Upper lobe of left lung (tissue), 6 donors: ENCODE data around the gene PCSK9. TPM values are rescaled to one million over a fixed set of nuclear protein-coding genes. Genes with fewer than 3 reads are reported as not detected.
"Not testable (repeated sequence)": the region's sequence is repeated elsewhere in the genome, so short reads cannot be mapped to it uniquely, and the experiment has no call there.

Experiments used
- ATAC-seq, 2 donors: fragments of 200-7000 bp; cut with Tn5 transposase; one replicate each; pipeline ENCODE4 v1.9.1; 2022; ENCODE audit warnings: mild to moderate bottlenecking in 2 of 2, moderate library complexity in 2 of 2; ENCODE audit not compliant: low FRiP score in 2 of 2
- DNase-seq, 2 donors: peaks; one replicate each; pipeline ENCODE4 v3.0.0-alpha.2; 2019 to 2020
- H3K27ac ChIP-seq, 4 donors: fragments of 200-600 bp; sonication (generic); one replicate each; pipeline ENCODE4 v1.5.1; 2016 to 2019
- H3K27me3 ChIP-seq, 4 donors: fragments of 200-600 bp; sonication (generic); one replicate each; pipeline ENCODE4 v1.5.1; 2017 to 2019
- H3K36me3 ChIP-seq, 4 donors: fragments of 200-600 bp; sonication (generic); one replicate each; pipeline ENCODE4 v1.5.1; 2016 to 2019
- H3K4me1 ChIP-seq, 4 donors: fragments of 200-600 bp; sonication (generic); one replicate each; pipeline ENCODE4 v1.5.1; 2018 to 2019
- H3K4me3 ChIP-seq, 4 donors: fragments of 200-600 bp; sonication (generic); one replicate each; pipeline ENCODE4 v1.5.1; 2017 to 2019; ENCODE audit warnings: mild to moderate bottlenecking in 2 of 4, moderate library complexity in 1 of 4
- H3K9me3 ChIP-seq, 4 donors: fragments of 200-600 bp; sonication (generic); one replicate each; pipeline ENCODE4 v1.5.1; 2018 to 2019
- CTCF ChIP-seq, 6 experiments: fragments of 450-650 bp in 4 of 6; fragments of 200-600 bp in 2 of 6; sonication (generic) in 2 of 6; IDR thresholded peaks; one replicate each; pipeline ENCODE4 v1.5.1; 2016 to 2019; ENCODE audit warnings: antibody characterized with exemption in 6 of 6
- EP300 ChIP-seq, 4 donors: sonication (generic); formaldehyde crosslinking; IDR thresholded peaks; one replicate each; pipeline ENCODE4 v1.5.1; 2017; ENCODE audit warnings: antibody characterized with exemption in 4 of 4, control low read depth in 2 of 4
- POLR2A ChIP-seq, 4 donors: fragments of 450-650 bp; IDR thresholded peaks; one replicate each; pipeline ENCODE4 v1.5.1; 2016 to 2017; ENCODE audit warnings: antibody characterized with exemption in 4 of 4, mild to moderate bottlenecking in 2 of 4
- POLR2AphosphoS5 ChIP-seq, 2 donors: sonication (generic); formaldehyde crosslinking; IDR thresholded peaks; one replicate each; pipeline ENCODE4 v1.5.1; 2017; ENCODE audit warnings: antibody characterized with exemption in 2 of 2
- WGBS, 2 donors: methylation state at CpG; one replicate each; pipeline ENCODE4 v1.1.5; 2017 to 2018; 5-methylcytosine and 5-hydroxymethylcytosine counted together
- total RNA-seq, 6 donors: library from RNA; depleted of rRNA in 4 of 6; stranded (reverse); fragments of >200 nt in 4 of 6; gene quantifications; one replicate each; pipeline versions ENCODE4 v1.1.0 to v1.2.1, GENCODE V29; 2016 to 2021
- donor health status: DM: no; HTN: no; CAD: no; lungs with moderate emphysema.
- donor health status: DM: no; HTN: yes; CAD: no; lungs with severe emphysema.

PCSK9 gene
- total RNA-seq, 6 donors from 2014 or later = 9.4 to 63.9 (median 31.5) TPM

GRCh38 chr1:55015123-55015522 lies 24.2 kb upstream of the PCSK9 start:
- no peaks in the 10 kb centered on the region for H3K36me3 ChIP-seq
- no peak for DNase-seq
- WGBS, 2 donors = 79 to 86% methylated on average over 5 of the region's 5 CpGs
- H3K4me1 ChIP-seq = no peaks in the 10 kb centered on the region
- TF ChIP-seq POLR2A (IDR thresholded peaks at IDR 0.05) = no peak
- no peak for TF ChIP-seq EP300 (IDR thresholded peaks at IDR 0.05)
- TF ChIP-seq CTCF (IDR thresholded peaks at IDR 0.05) = no peak
- TF ChIP-seq POLR2AphosphoS5 (IDR thresholded peaks at IDR 0.05) = no peak
- H3K4me3 ChIP-seq = no peak overlapping the region
- H3K27me3 ChIP-seq = no peaks in the 10 kb centered on the region
- no peaks in the 10 kb centered on the region for H3K9me3 ChIP-seq
- no peak for ATAC-seq
- no peak overlapping the region for H3K27ac ChIP-seq

- H3K36me3 ChIP-seq = no peaks in the 10 kb centered on the region
- WGBS, 2 donors = 62 to 70% methylated on average over 12 of the region's 12 CpGs
- H3K27me3 ChIP-seq = no peaks in the 10 kb centered on the region
- H3K4me3 ChIP-seq = no peak overlapping the region
- ATAC-seq (no peak), DNase-seq (no peak)
- no peaks in the 10 kb centered on the region for H3K4me1 ChIP-seq
- no peaks in the 10 kb centered on the region for H3K9me3 ChIP-seq
- no peak overlapping the region for H3K27ac ChIP-seq
- TF ChIP-seq POLR2AphosphoS5 (IDR thresholded peaks at IDR 0.05) (no peak), CTCF (IDR thresholded peaks at IDR 0.05) (no peak), EP300 (IDR thresholded peaks at IDR 0.05) (no peak), POLR2A (IDR thresholded peaks at IDR 0.05) (no peak)
These were observed 23.4 kb upstream of the PCSK9 start for GRCh38 chr1:55015731-55016620.

GRCh38 chr1:55018395-55018794 lies 21.0 kb upstream of the PCSK9 start:
- no peak for TF ChIP-seq EP300 (IDR thresholded peaks at IDR 0.05)
- TF ChIP-seq CTCF (IDR thresholded peaks at IDR 0.05) = no peak
- TF ChIP-seq POLR2A (IDR thresholded peaks at IDR 0.05) = no peak
- TF ChIP-seq POLR2AphosphoS5 (IDR thresholded peaks at IDR 0.05) = no peak
- Histone ChIP-seq H3K4me1 (peaks cover 0 to 10% (median 2%) of the 10 kb centered on the region in 4 donors), H3K9me3 (no peaks in the 10 kb centered on the region), H3K27me3 (no peaks in the 10 kb centered on the region), H3K36me3 (no peaks in the 10 kb centered on the region), H3K4me3 (no peak overlapping the region), H3K27ac (no peak overlapping the region)
- WGBS, 2 donors = 81 to 85% methylated on average over 9 of the region's 9 CpGs
- ATAC-seq (no peak), DNase-seq (peak in 1 of 2 donors; percentile 66)

GRCh38 chr1:55021942-55022546 lies 17.3 kb upstream of the PCSK9 start:
- Histone ChIP-seq H3K9me3 (no peaks in the 10 kb centered on the region), H3K4me1 (peaks cover 0 to 10% (median 2%) of the 10 kb centered on the region in 4 donors), H3K36me3 (no peaks in the 10 kb centered on the region), H3K27me3 (no peaks in the 10 kb centered on the region), H3K4me3 (no peak overlapping the region), H3K27ac (peak overlapping the region in 1 of 4 donors; percentile 69)
- 43 to 48% methylated on average over 14 to 15 of the region's 15 CpGs for WGBS, 2 donors
- peak; percentile 87 to 94 for DNase-seq
- peak; percentile 67 to 94 (median 88) for TF ChIP-seq CTCF (IDR thresholded peaks at IDR 0.05)
- TF ChIP-seq POLR2A (IDR thresholded peaks at IDR 0.05) = no peak
- ATAC-seq = peak; percentile 96 to 100

- H3K4me3 ChIP-seq, H3K4me1 ChIP-seq, H3K27ac ChIP-seq, H3K9me3 ChIP-seq, H3K27me3 ChIP-seq, DNase-seq, ATAC-seq, H3K36me3 ChIP-seq: not testable (repeated sequence)
- 71 to 78% methylated on average over 9 to 10 of the region's 10 CpGs for WGBS, 2 donors
These were observed 15.2 kb upstream of the PCSK9 start for GRCh38 chr1:55024163-55024562.

- ATAC-seq = not testable (repeated sequence)
- 65 to 85% methylated on average over 3 of the region's 3 CpGs for WGBS, 2 donors
These were observed 12.7 kb upstream of the PCSK9 start for GRCh38 chr1:55026682-55027081.

GRCh38 chr1:55031098-55031497 lies 8.2 kb upstream of the PCSK9 start:
- not testable (repeated sequence) for H3K36me3 ChIP-seq, H3K4me3 ChIP-seq, ATAC-seq, H3K9me3 ChIP-seq, H3K27ac ChIP-seq, H3K4me1 ChIP-seq, H3K27me3 ChIP-seq, DNase-seq
- WGBS, 2 donors = 97% methylated on average over 5 of the region's 5 CpGs

More at GRCh38 chr1:55026682-55027081, 12.7 kb upstream of the PCSK9 start:
- not testable (repeated sequence) for H3K9me3 ChIP-seq, H3K4me3 ChIP-seq, H3K36me3 ChIP-seq, H3K4me1 ChIP-seq, H3K27me3 ChIP-seq, H3K27ac ChIP-seq, DNase-seq
